Erythroblast (primary cell): ENCODE measurements around the gene HLA-E.

Experiments
- GATA1 ChIP-seq: IDR thresholded peaks from 2 replicates; pipeline ENCODE4 v1.6.1; 2011; ENCODE audit warnings: low read depth, mild to moderate bottlenecking, control low read depth, low read length, moderate library complexity
- POLR2A ChIP-seq: IDR thresholded peaks from 2 replicates; pipeline ENCODE4 v1.6.1; 2011; ENCODE audit warnings: mild to moderate bottlenecking, low read length

DNA sequence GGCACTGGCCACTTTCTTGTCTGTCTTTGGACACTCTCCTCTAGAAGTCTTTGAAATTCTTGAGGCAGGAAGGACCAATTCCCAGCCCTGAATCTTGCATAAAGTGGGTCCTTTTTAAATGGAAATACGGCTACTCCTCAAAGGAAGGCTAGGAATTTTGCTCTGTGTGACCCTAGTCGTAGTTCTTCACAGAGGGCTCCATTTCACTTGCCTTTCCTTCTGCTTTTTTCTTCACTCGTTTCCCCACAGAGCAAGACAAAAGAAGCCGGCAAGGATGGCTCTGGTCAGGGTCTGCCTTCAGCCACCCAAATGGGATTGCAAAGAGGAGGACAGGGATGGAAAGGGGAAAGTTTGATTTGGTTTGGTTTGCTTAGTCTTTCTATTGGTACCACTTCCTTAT lies 25.8 kb downstream of the HLA-E start:
- no peak for TF ChIP-seq POLR2A
- no peak for TF ChIP-seq GATA1
